CD14-positive monocyte (primary cell): ENCODE results near the gene HIF1AN. TPM values are rescaled to one million over a fixed set of nuclear protein-coding genes. Genes with fewer than 3 reads are reported as not detected.
A peak's percentile ranks its signal among the peaks of the same experiment; 100 is the strongest.

Source experiments
- DNase-seq, 3 donors: peaks; one replicate each; pipeline ENCODE4 v3.0.0-alpha.2; 2011 to 2022
- H2AFZ ChIP-seq: 2 replicates; pipeline ENCODE4 v1.6.0; 2012; ENCODE audit warnings: mild to moderate bottlenecking, low read depth, low read length, inconsistent platforms; ENCODE audit not compliant: insufficient read depth, poor library complexity, severe bottlenecking
- H3K27ac ChIP-seq, 2 donors: 1 replicate in 1 of 2; 2 replicates in 1 of 2; pipeline ENCODE4 v1.5.1; 2012 to 2013; ENCODE audit warnings: low read length in 2 of 2, control low read depth in 1 of 2, inconsistent platforms in 1 of 2, low read depth in 1 of 2, mild to moderate bottlenecking in 1 of 2
- H3K27me3 ChIP-seq, 2 donors: one replicate each; pipeline versions ENCODE4 v1.6.0 to v1.6.1; 2011 to 2013; ENCODE audit warnings: low read length in 2 of 2; ENCODE audit not compliant: control insufficient read depth in 2 of 2, insufficient read depth in 2 of 2
- H3K36me3 ChIP-seq, 2 donors: replicated peaks in 1 of 2; 1 replicate in 1 of 2; 2 replicates in 1 of 2; pipeline versions ENCODE4 v1.5.1 to v1.6.1; 2012 to 2013; ENCODE audit warnings: low read length in 2 of 2, control low read depth in 1 of 2, inconsistent platforms in 1 of 2, mild to moderate bottlenecking in 1 of 2; ENCODE audit not compliant: insufficient read depth in 2 of 2, control insufficient read depth in 1 of 2
- H3K4me1 ChIP-seq, 2 donors: 1 replicate in 1 of 2; 2 replicates in 1 of 2; pipeline versions ENCODE4 v1.5.1 to v1.6.1; 2012 to 2013; ENCODE audit warnings: low read length in 2 of 2, control low read depth in 1 of 2, inconsistent platforms in 1 of 2, mild to moderate bottlenecking in 1 of 2, moderate library complexity in 1 of 2; ENCODE audit not compliant: insufficient read depth in 2 of 2, control insufficient read depth in 1 of 2
- H3K4me2 ChIP-seq: replicated peaks from 2 replicates; pipeline ENCODE3; 2012; ENCODE audit warnings: low read length, moderate library complexity, mild to moderate bottlenecking; ENCODE audit not compliant: poor library complexity, severe bottlenecking; ENCODE audit errors: extremely low read depth
- H3K4me3 ChIP-seq, 3 experiments: fragments of 200-600 bp in 1 of 3; sonication (generic) in 1 of 3; replicated peaks in 1 of 3; 1 replicate in 2 of 3; 2 replicates in 1 of 3; pipeline ENCODE4 v1.5.1; 2011 to 2013; ENCODE audit warnings: low read length in 3 of 3, mild to moderate bottlenecking in 3 of 3, control low read depth in 2 of 3, low read depth in 2 of 3, inconsistent platforms in 1 of 3, moderate library complexity in 1 of 3
- H3K79me2 ChIP-seq: 2 replicates; pipeline ENCODE4 v1.6.0; 2012; ENCODE audit warnings: mild to moderate bottlenecking, control low read depth, inconsistent platforms, low read length, moderate library complexity; ENCODE audit not compliant: insufficient read depth
- H3K9ac ChIP-seq: 2 replicates; pipeline ENCODE4 v1.6.0; 2017; ENCODE audit warnings: low read length, mild to moderate bottlenecking; ENCODE audit not compliant: insufficient read depth, poor library complexity, severe bottlenecking
- H3K9me3 ChIP-seq, 2 donors: replicated peaks in 1 of 2; 1 replicate in 1 of 2; 2 replicates in 1 of 2; pipeline versions ENCODE4 v1.5.1 to v1.6.1; 2012 to 2013; ENCODE audit warnings: low read length in 2 of 2, control low read depth in 1 of 2; ENCODE audit not compliant: control insufficient read depth in 1 of 2, insufficient read depth in 1 of 2
- H4K20me1 ChIP-seq: 2 replicates; pipeline ENCODE4 v1.6.0; 2012; ENCODE audit warnings: mild to moderate bottlenecking, low read length, control low read depth, moderate library complexity; ENCODE audit not compliant: insufficient read depth
- H3K27ac Mint-ChIP-seq, 7 donors: one replicate each; pipeline ENCODE4 v1.8.0; 2020; ENCODE audit warnings: mild to moderate bottlenecking in 7 of 7, mixed read lengths in 7 of 7, moderate library complexity in 6 of 7, inconsistent platforms in 2 of 7
- H3K27me3 Mint-ChIP-seq, 3 donors: one replicate each; pipeline ENCODE4 v1.8.0; 2021 to 2022; ENCODE audit warnings: low read depth in 3 of 3, mild to moderate bottlenecking in 3 of 3, mixed read lengths in 3 of 3, moderate library complexity in 3 of 3, inconsistent platforms in 1 of 3
- H3K36me3 Mint-ChIP-seq, 2 donors: one replicate each; pipeline ENCODE4 v1.8.0; 2020; ENCODE audit warnings: mixed read lengths in 2 of 2, inconsistent platforms in 1 of 2, mild to moderate bottlenecking in 1 of 2
- H3K4me1 Mint-ChIP-seq: one replicate; pipeline ENCODE4 v1.8.0; 2020; ENCODE audit warnings: mild to moderate bottlenecking, mixed read lengths
- H3K4me3 Mint-ChIP-seq, 2 donors: one replicate each; pipeline ENCODE4 v1.8.0; 2020; ENCODE audit warnings: mild to moderate bottlenecking in 2 of 2, mixed read lengths in 2 of 2, moderate library complexity in 1 of 2
- H3K9me3 Mint-ChIP-seq, 7 donors: one replicate each; pipeline ENCODE4 v1.8.0; 2020 to 2022; ENCODE audit warnings: mixed read lengths in 7 of 7, mild to moderate bottlenecking in 6 of 7, moderate library complexity in 6 of 7, inconsistent platforms in 2 of 7
- CTCF ChIP-seq: fragments of 200-600 bp; IDR thresholded peaks from one replicate; pipeline ENCODE4 v1.8.0; 2022; ENCODE audit warnings: antibody characterized with exemption, mild to moderate bottlenecking
- WGBS: methylation state at CpG from one replicate; pipeline ENCODE4 v1.1.5; 2013; ENCODE audit warnings: missing lambda C conversion rate; ENCODE audit not compliant: insufficient coverage; 5-methylcytosine and 5-hydroxymethylcytosine counted together
- intact Hi-C, 2 donors: fragments of 100-400 bp; cut with micrococcal nuclease; formaldehyde crosslinking; loops; one replicate each; pipeline versions ENCODE4 v1.15.0 to v1.15.1; 2023
- polyA plus RNA-seq, 3 donors: library from polyadenylated mRNA; depleted of rRNA in 1 of 3; unstranded in 2 of 3; stranded (reverse) in 1 of 3; fragments of 300-500 nt in 2 of 3; fragments of >200 nt in 1 of 3; fragmentation: Illumina TruSeq in 2 of 3; gene quantifications; 1 replicate in 2 of 3; 2 replicates in 1 of 3; pipeline ENCODE4 v1.2.3, GENCODE V29; 2012 to 2021

Gene HIF1AN
- polyA plus RNA-seq, 3 donors = 8.5 to 25.3 (median 17.2) TPM

GRCh38 chr10:100489396-100489795, 46.3 kb upstream of the HIF1AN start:
- WGBS = 97% methylated on average over 3 of the region's 5 CpGs
- no peaks in the 10 kb centered on the region for H3K79me2 ChIP-seq
- peaks cover 26 to 37% of the 10 kb centered on the region in 2 donors for H3K36me3 ChIP-seq
- no peak overlapping the region for H3K4me2 ChIP-seq
- DNase-seq = no peak
- H3K27ac Mint-ChIP-seq = no peak overlapping the region
- peaks cover 0 to 1% (median 0%) of the 10 kb centered on the region in 7 donors for H3K9me3 Mint-ChIP-seq
- no peak overlapping the region for H3K27ac ChIP-seq
- H3K27me3 Mint-ChIP-seq = peaks cover 0 to 3% (median 3%) of the 10 kb centered on the region in 3 donors
- H3K4me1 ChIP-seq = no peaks in the 10 kb centered on the region
- intact Hi-C loops = no loop called here
- no peak for TF ChIP-seq CTCF
- H3K9me3 ChIP-seq = no peaks in the 10 kb centered on the region
- H3K36me3 Mint-ChIP-seq = peaks cover 46 to 57% of the 10 kb centered on the region in 2 donors
- no peaks in the 10 kb centered on the region for H3K4me1 Mint-ChIP-seq
- H3K27me3 ChIP-seq = no peaks in the 10 kb centered on the region
- H3K4me3 ChIP-seq = no peak overlapping the region
- no peaks in the 10 kb centered on the region for H4K20me1 ChIP-seq
- no peak overlapping the region for H3K9ac ChIP-seq
- H2AFZ ChIP-seq = no peak overlapping the region
- H3K4me3 Mint-ChIP-seq = no peak overlapping the region

GRCh38 chr10:100490531-100490930, 45.2 kb upstream of the HIF1AN start:
- Mint-ChIP-seq H3K4me1 (no peaks in the 10 kb centered on the region), H3K4me3 (no peak overlapping the region), H3K36me3 (peaks cover 54 to 56% of the 10 kb centered on the region in 2 donors), H3K27me3 (peaks cover 0 to 3% (median 0%) of the 10 kb centered on the region in 3 donors), H3K9me3 (peaks cover 0 to 1% (median 0%) of the 10 kb centered on the region in 7 donors), H3K27ac (peak overlapping the region in 1 of 7 donors; percentile 12)
- H3K4me1 ChIP-seq = no peaks in the 10 kb centered on the region
- H3K79me2 ChIP-seq = no peaks in the 10 kb centered on the region
- H3K9me3 ChIP-seq = no peaks in the 10 kb centered on the region
- no peaks in the 10 kb centered on the region for H4K20me1 ChIP-seq
- no peak overlapping the region for H3K4me2 ChIP-seq
- no peak overlapping the region for H3K9ac ChIP-seq
- no peak for TF ChIP-seq CTCF
- peaks cover 30 to 47% of the 10 kb centered on the region in 2 donors for H3K36me3 ChIP-seq
- WGBS = 100% methylated on average over 1 of the region's 2 CpGs
- H3K27me3 ChIP-seq = no peaks in the 10 kb centered on the region
- H3K27ac ChIP-seq = no peak overlapping the region
- intact Hi-C loops = no loop called here
- no peak overlapping the region for H3K4me3 ChIP-seq
- no peak for DNase-seq
- no peak overlapping the region for H2AFZ ChIP-seq
